SU-DHL-6 (cell line): ENCODE data around the gene WSCD1.

Experiments used
- EZH2phosphoT487 ChIP-seq: fragments of 200-600 bp; sonication (generic), shearing (Covaris generic); conservative IDR thresholded peaks from 2 replicates; pipeline ENCODE4 v1.6.1; 2018; ENCODE audit warnings: mild to moderate bottlenecking, antibody characterized with exemption, low read length, moderate library complexity, mixed read lengths
- TF ChIP-seq, protein P1 (sequence below): fragments of 200-600 bp; sonication (generic); IDR thresholded peaks from one replicate; pipeline ENCODE4 v1.5.1; 2017; ENCODE audit warnings: antibody characterized with exemption, mild to moderate bottlenecking, low read length, moderate library complexity; ENCODE audit not compliant: insufficient read depth, poor library complexity, severe bottlenecking

- TF ChIP-seq, protein P1, sequence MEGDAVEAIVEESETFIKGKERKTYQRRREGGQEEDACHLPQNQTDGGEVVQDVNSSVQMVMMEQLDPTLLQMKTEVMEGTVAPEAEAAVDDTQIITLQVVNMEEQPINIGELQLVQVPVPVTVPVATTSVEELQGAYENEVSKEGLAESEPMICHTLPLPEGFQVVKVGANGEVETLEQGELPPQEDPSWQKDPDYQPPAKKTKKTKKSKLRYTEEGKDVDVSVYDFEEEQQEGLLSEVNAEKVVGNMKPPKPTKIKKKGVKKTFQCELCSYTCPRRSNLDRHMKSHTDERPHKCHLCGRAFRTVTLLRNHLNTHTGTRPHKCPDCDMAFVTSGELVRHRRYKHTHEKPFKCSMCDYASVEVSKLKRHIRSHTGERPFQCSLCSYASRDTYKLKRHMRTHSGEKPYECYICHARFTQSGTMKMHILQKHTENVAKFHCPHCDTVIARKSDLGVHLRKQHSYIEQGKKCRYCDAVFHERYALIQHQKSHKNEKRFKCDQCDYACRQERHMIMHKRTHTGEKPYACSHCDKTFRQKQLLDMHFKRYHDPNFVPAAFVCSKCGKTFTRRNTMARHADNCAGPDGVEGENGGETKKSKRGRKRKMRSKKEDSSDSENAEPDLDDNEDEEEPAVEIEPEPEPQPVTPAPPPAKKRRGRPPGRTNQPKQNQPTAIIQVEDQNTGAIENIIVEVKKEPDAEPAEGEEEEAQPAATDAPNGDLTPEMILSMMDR: no peak
- TF ChIP-seq EZH2phosphoT487: no peak
Observed at GRCh38 chr17:6064868-6065267, 5.3 kb upstream of the WSCD1 start.
